ENCODE data around the gene RSL24D1.

The RSL24D1 gene

DNA sequence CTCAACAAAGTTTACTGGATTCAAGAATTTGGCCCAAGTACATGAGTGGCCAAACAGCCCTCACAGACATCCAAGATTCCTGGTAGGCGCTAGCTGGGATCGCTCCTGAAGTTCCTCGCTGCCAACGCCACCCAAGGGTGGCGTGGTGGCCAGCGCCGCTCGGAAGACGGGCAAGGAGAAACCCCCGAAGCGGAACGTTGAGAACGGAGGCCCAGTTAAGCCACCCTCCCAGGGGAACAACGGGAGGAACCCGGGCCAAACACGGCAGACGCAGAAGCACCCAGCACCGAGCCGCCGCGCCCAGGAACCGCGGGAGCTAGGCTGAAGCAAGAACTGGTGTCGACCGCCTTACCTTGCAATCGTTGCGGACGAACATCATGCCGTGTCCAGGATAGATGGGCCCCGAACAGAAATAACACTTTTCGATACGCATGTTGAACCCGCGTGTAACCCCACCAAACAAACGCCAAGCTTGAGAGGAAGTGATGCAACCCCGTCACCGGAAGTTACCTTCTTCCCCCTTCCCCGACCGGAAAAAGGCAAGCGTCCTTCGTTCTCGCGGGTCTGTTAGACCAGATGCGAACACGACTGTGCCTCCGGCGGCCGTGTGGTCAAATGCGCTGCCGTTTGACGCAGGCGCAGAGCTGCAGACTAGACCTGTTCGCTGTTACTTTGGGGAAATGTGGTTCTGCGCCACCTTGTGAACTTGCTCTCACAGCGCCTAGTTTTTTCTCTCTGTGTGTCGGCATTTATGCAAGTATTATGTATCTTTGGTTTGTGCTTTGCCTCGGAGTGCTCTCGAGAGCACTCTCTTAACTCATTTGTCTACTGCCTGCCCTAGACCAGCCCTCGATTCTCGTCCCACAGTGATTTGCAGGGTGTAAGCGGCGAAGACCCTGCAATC is at the start of gene RSL24D1:
Gene RSL24D1, minus strand, starts transcription at position 484 of the 904 bp plus-strand sequence. Its CDS starts 51 bp downstream, at position 433.
- H3K27me3 Mint-ChIP-seq: no peaks in the 10 kb centered on the region
- peaks cover 1 to 5% of the 10 kb centered on the region in 2 donors for H3K9me3 Mint-ChIP-seq
- no peak within 1 kb of the TSS for H3K4me3 Mint-ChIP-seq
- peaks cover 7 to 15% of the 10 kb centered on the region in 2 donors for H3K4me1 Mint-ChIP-seq
- H3K27ac Mint-ChIP-seq: no peak within 1 kb of the TSS
- peaks cover 9 to 23% of the 10 kb centered on the region in 2 donors for H3K36me3 Mint-ChIP-seq
- ATAC-seq (replicated peaks) (peak; percentile 96), DNase-seq (peak; percentile 96)

GRCh38 chr15:55245059-55245458 is 48.3 kb upstream of the RSL24D1 start:
- Mint-ChIP-seq H3K4me1 (peaks cover 11 to 22% of the 10 kb centered on the region in 2 donors), H3K27me3 (no peaks in the 10 kb centered on the region), H3K9me3 (no peaks in the 10 kb centered on the region), H3K4me3 (no peak overlapping the region), H3K27ac (no peak overlapping the region), H3K36me3 (peaks cover 17 to 27% of the 10 kb centered on the region in 2 donors)
- no peak for DNase-seq
- ATAC-seq (replicated peaks): no peak

DNA sequence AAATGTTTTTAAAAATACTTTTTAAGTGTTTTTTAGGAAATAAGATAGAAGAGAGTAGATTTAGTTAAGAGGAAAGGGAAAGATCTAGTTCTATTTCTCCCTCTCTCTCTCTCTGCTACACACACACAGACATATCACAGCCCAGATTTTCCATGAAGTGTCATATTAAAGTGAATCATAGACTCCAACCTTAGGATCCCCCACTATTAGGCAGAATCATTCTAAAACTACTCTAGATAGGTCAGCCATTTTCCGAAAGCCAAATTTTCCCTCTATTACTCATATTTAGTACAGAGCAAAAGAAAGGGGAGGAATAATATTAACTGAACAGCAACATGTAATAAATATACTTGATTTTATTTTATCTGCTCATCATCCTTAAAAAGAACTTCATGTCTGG is 45.1 kb upstream of the RSL24D1 start:
- H3K36me3 Mint-ChIP-seq: peaks cover 10 to 26% of the 10 kb centered on the region in 2 donors
- no peaks in the 10 kb centered on the region for H3K27me3 Mint-ChIP-seq
- no peak for DNase-seq
- no peak overlapping the region for H3K4me3 Mint-ChIP-seq
- H3K4me1 Mint-ChIP-seq: peaks cover 11 to 28% of the 10 kb centered on the region in 2 donors
- no peaks in the 10 kb centered on the region for H3K9me3 Mint-ChIP-seq
- ATAC-seq (replicated peaks): peak; percentile 69 to 87
- peak overlapping the region; percentile 26 for H3K27ac Mint-ChIP-seq

GRCh38 chr15:55241186-55241585 is 44.4 kb upstream of the RSL24D1 start:
- peaks cover 11 to 28% of the 10 kb centered on the region in 2 donors for H3K4me1 Mint-ChIP-seq
- H3K9me3 Mint-ChIP-seq: no peaks in the 10 kb centered on the region
- ATAC-seq (replicated peaks): no peak
- H3K27ac Mint-ChIP-seq: no peak overlapping the region
- H3K27me3 Mint-ChIP-seq: no peaks in the 10 kb centered on the region
- no peak for DNase-seq
- H3K4me3 Mint-ChIP-seq: no peak overlapping the region
- peaks cover 12 to 28% of the 10 kb centered on the region in 2 donors for H3K36me3 Mint-ChIP-seq

- Mint-ChIP-seq H3K4me3 (no peak overlapping the region), H3K4me1 (peaks cover 11 to 28% of the 10 kb centered on the region in 2 donors), H3K36me3 (peaks cover 12 to 28% of the 10 kb centered on the region in 2 donors), H3K27me3 (no peaks in the 10 kb centered on the region), H3K27ac (no peak overlapping the region), H3K9me3 (no peaks in the 10 kb centered on the region)
- no peak for DNase-seq
- no peak for ATAC-seq (replicated peaks)
These were observed 43.5 kb upstream of the RSL24D1 start for GRCh38 chr15:55240125-55240760.

GRCh38 chr15:55239440-55240124 is 42.8 kb upstream of the RSL24D1 start:
- ATAC-seq (replicated peaks) (no peak), DNase-seq (no peak)
- H3K4me1 Mint-ChIP-seq: peaks cover 11 to 28% of the 10 kb centered on the region in 2 donors
- no peaks in the 10 kb centered on the region for H3K9me3 Mint-ChIP-seq
- no peak overlapping the region for H3K27ac Mint-ChIP-seq
- peaks cover 12 to 23% of the 10 kb centered on the region in 2 donors for H3K36me3 Mint-ChIP-seq
- no peaks in the 10 kb centered on the region for H3K27me3 Mint-ChIP-seq
- H3K4me3 Mint-ChIP-seq: no peak overlapping the region

DNA sequence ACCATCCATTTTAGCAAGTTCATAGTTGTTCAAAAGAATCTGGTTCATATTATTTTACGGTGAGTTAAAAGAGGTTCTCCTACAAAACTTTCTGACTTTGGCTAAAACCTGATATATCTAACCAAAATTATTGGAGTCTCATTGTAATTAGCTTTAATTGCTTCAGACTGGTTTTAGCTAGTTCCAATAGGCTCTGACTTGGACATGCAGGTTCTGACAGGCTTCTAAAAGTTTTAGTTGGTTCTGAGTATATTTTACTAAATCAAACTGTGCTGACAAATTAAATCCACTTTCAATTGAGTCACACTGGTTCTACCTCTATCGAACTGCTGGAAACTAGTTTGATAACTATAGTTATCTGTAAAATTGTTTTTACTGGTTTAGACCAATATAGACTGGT is 42.1 kb upstream of the RSL24D1 start:
- Mint-ChIP-seq H3K27ac (no peak overlapping the region), H3K4me3 (no peak overlapping the region), H3K27me3 (no peaks in the 10 kb centered on the region), H3K9me3 (no peaks in the 10 kb centered on the region), H3K36me3 (peaks cover 13 to 26% of the 10 kb centered on the region in 2 donors), H3K4me1 (peaks cover 11 to 33% of the 10 kb centered on the region in 2 donors)
- ATAC-seq (replicated peaks) (no peak), DNase-seq (no peak)

- Mint-ChIP-seq H3K27ac (no peak overlapping the region), H3K4me1 (peaks cover 7 to 26% of the 10 kb centered on the region in 2 donors), H3K9me3 (no peaks in the 10 kb centered on the region), H3K4me3 (no peak overlapping the region), H3K27me3 (no peaks in the 10 kb centered on the region), H3K36me3 (peaks cover 12 to 29% of the 10 kb centered on the region in 2 donors)
- ATAC-seq (replicated peaks): no peak
- DNase-seq: no peak
These were observed 40.7 kb upstream of the RSL24D1 start for GRCh38 chr15:55237219-55238130.

GRCh38 chr15:55235546-55236036 is 38.9 kb upstream of the RSL24D1 start:
- Mint-ChIP-seq H3K36me3 (peaks cover 20 to 40% of the 10 kb centered on the region in 2 donors), H3K9me3 (no peaks in the 10 kb centered on the region), H3K4me1 (peaks cover 5 to 17% of the 10 kb centered on the region in 2 donors), H3K27me3 (no peaks in the 10 kb centered on the region), H3K4me3 (no peak overlapping the region), H3K27ac (no peak overlapping the region)
- no peak for ATAC-seq (replicated peaks)
- DNase-seq: no peak

DNA sequence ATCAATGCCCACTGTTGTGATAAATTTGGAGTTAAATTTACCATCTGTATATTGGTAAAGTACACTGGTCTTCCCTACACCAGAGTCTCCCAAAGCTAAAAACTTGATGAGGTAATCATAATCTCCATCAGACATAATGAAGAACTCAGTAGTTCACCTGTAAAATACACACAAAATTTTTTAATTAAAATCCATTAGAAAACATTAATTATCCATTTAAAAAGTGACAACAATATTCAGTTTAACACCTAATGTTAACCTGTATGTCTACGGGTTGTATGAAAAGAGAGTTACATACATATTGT is 38.0 kb upstream of the RSL24D1 start:
- Mint-ChIP-seq H3K4me3 (no peak overlapping the region), H3K9me3 (no peaks in the 10 kb centered on the region), H3K36me3 (peaks cover 25 to 41% of the 10 kb centered on the region in 2 donors), H3K4me1 (peaks cover 2 to 11% of the 10 kb centered on the region in 2 donors), H3K27ac (no peak overlapping the region), H3K27me3 (no peaks in the 10 kb centered on the region)
- ATAC-seq (replicated peaks): no peak
- DNase-seq: no peak

DNA sequence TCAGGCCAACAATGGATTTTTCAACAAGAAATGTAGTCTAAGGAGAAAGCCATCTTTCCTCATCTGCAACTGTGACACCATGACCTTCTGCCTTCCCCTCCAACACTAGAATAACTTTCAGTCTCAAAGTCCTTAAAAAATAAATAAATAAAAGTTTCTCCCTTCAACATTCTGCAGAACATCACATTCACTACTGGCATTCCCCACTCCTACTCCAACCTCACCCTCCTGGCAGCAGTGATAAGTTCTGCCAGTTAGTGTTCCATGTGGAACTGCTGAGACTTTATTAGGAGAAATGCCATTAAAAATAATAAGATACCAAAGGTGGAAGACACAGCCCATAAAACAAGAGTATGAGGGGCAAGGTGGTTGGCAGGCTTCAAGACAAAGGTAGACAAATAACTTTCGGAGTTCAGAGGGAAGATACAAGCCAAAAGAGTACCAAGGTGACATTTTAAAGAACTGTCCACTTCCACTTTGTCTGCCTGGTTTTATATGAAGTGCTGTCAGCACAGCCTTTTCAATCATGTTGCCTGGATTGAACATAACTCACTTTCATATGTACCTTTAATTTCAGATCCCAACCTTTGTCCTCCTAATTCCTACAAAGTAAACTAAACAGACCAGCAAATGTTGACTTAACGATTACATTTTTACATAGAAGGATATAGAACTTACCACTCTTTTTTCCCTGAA is 37.5 kb upstream of the RSL24D1 start:
- Mint-ChIP-seq H3K27ac (no peak overlapping the region), H3K4me1 (peaks cover 2 to 11% of the 10 kb centered on the region in 2 donors), H3K27me3 (no peaks in the 10 kb centered on the region), H3K9me3 (no peaks in the 10 kb centered on the region), H3K4me3 (no peak overlapping the region), H3K36me3 (peaks cover 25 to 42% of the 10 kb centered on the region in 2 donors)
- no peak for DNase-seq
- ATAC-seq (replicated peaks): no peak

- Mint-ChIP-seq H3K9me3 (no peaks in the 10 kb centered on the region), H3K27ac (no peak overlapping the region), H3K4me3 (no peak overlapping the region), H3K27me3 (no peaks in the 10 kb centered on the region), H3K4me1 (peaks cover 0 to 6% of the 10 kb centered on the region in 2 donors), H3K36me3 (peaks cover 18 to 35% of the 10 kb centered on the region in 2 donors)
- ATAC-seq (replicated peaks) (no peak), DNase-seq (no peak)
These were observed 34.7 kb upstream of the RSL24D1 start for GRCh38 chr15:55231455-55231854.

- Mint-ChIP-seq H3K27ac (no peak overlapping the region), H3K36me3 (peaks cover 22 to 38% of the 10 kb centered on the region in 2 donors)
- ATAC-seq (replicated peaks): no peak
These were observed 34.2 kb upstream of the RSL24D1 start for GRCh38 chr15:55230953-55231352.

More at GRCh38 chr15:55230953-55231352, 34.2 kb upstream of the RSL24D1 start:
- Mint-ChIP-seq H3K4me3 (no peak overlapping the region), H3K9me3 (no peaks in the 10 kb centered on the region), H3K4me1 (peaks cover 2 to 7% of the 10 kb centered on the region in 2 donors), H3K27me3 (no peaks in the 10 kb centered on the region)
- no peak for DNase-seq
